PC-3 (cell line): ENCODE data around the gene ADK. TPM values are rescaled to one million over a fixed set of nuclear protein-coding genes. Genes with fewer than 3 reads are reported as not detected.
"Not testable (repeated sequence)": the region's sequence is repeated elsewhere in the genome, so short reads cannot be mapped to it uniquely, and the experiment has no call there.

Experiments used
- ATAC-seq: fragments of 200-7000 bp; cut with Tn5 transposase; 2 replicates; pipeline ENCODE4 v1.9.1; 2020; ENCODE audit warnings: mild to moderate bottlenecking, moderate library complexity
- BruUV-seq: library from RNA; stranded (reverse); fragments of 400-500 nt; replicated peaks from 2 replicates; lab custom pipeline; 2021; lab: Mats Ljungman, UMichigan
- CTCF ChIA-PET: fragments of 300-600 bp; sonication (Branson Sonifier 250); formaldehyde crosslinking; loops from one replicate; lab custom pipeline; 2022; ENCODE audit warnings: antibody characterized with exemption; lab: Charles Lee
- POLR2A ChIA-PET: fragments of 300-600 bp; sonication (Branson Sonifier 250); formaldehyde crosslinking; loops from one replicate; lab custom pipeline; 2022; ENCODE audit warnings: antibody characterized with exemption; ENCODE audit not compliant: unreplicated experiment; lab: Charles Lee
- DNase-seq: peaks from one replicate; pipeline ENCODE4 v3.0.0-alpha.2; 2015
- H2AFZ ChIP-seq: fragments of 300-600 bp; sonication (generic); 2 replicates; pipeline ENCODE4 v1.6.0; 2016; ENCODE audit warnings: antibody characterized with exemption, low read length
- H3F3A ChIP-seq: fragments of 300-600 bp; sonication (generic); one replicate; pipeline ENCODE4 v1.6.0; 2017; ENCODE audit warnings: antibody characterized with exemption, low read length, control low read depth, mild to moderate bottlenecking; ENCODE audit not compliant: unreplicated experiment
- H3K27ac ChIP-seq: fragments of 300-600 bp; sonication (generic); 2 replicates; pipeline ENCODE4 v1.5.1; 2016; ENCODE audit warnings: mild to moderate bottlenecking, low read length
- H3K27me3 ChIP-seq: fragments of 300-600 bp; sonication (generic); 2 replicates; pipeline ENCODE4 v1.6.1; 2016; ENCODE audit warnings: low read length, mixed read lengths
- H3K36me3 ChIP-seq: fragments of 300-600 bp; sonication (generic); 2 replicates; pipeline ENCODE4 v1.6.1; 2016; ENCODE audit warnings: low read depth, mixed run types, low read length, mixed read lengths
- H3K4me1 ChIP-seq: fragments of 300-600 bp; sonication (generic); 2 replicates; pipeline ENCODE4 v1.5.1; 2016; ENCODE audit warnings: low read length; ENCODE audit not compliant: insufficient read depth
- H3K4me2 ChIP-seq: fragments of 300-600 bp; sonication (generic); 2 replicates; pipeline ENCODE4 v1.6.0; 2016; ENCODE audit warnings: low read length
- H3K4me3 ChIP-seq: fragments of 300-600 bp; sonication (generic); 2 replicates; pipeline ENCODE4 v1.5.1; 2016; ENCODE audit warnings: mild to moderate bottlenecking, low read length, mixed read lengths
- H3K79me2 ChIP-seq: fragments of 300-600 bp; sonication (generic); 2 replicates; pipeline ENCODE4 v1.6.1; 2017; ENCODE audit warnings: low read length, mixed read lengths
- H3K9ac ChIP-seq: fragments of 300-600 bp; sonication (generic); 2 replicates; pipeline ENCODE4 v1.6.0; 2016; ENCODE audit warnings: mild to moderate bottlenecking, low read length
- H3K9me2 ChIP-seq: fragments of 300-600 bp; sonication (generic); replicated peaks from 2 replicates; pipeline ENCODE4 v1.6.1; 2016; ENCODE audit warnings: mixed run types, low read length, mixed read lengths
- H3K9me3 ChIP-seq: fragments of 300-600 bp; sonication (generic); 2 replicates; pipeline ENCODE4 v1.6.1; 2016; ENCODE audit warnings: low read length, mixed read lengths
- H4K20me1 ChIP-seq: fragments of 300-600 bp; sonication (generic); 2 replicates; pipeline ENCODE4 v1.6.1; 2016; ENCODE audit warnings: low read length, mixed read lengths
- EZH2 ChIP-seq: fragments of 300-600 bp; sonication (generic); IDR thresholded peaks from one replicate; pipeline ENCODE4 v1.6.1; 2017; ENCODE audit warnings: antibody characterized with exemption, mild to moderate bottlenecking, low read length; ENCODE audit not compliant: unreplicated experiment
- EZH2phosphoT487 ChIP-seq: fragments of 300-600 bp; sonication (generic); IDR thresholded peaks from 2 replicates; pipeline ENCODE4 v1.6.1; 2018; ENCODE audit warnings: mild to moderate bottlenecking, antibody characterized with exemption, low read length, borderline replicate concordance
- intact Hi-C: fragments of 100-400 bp; cut with micrococcal nuclease; formaldehyde crosslinking; loops from 2 replicates; pipeline ENCODE4 v1.9.0; 2023
- total RNA-seq: library from RNA; depleted of rRNA; stranded (reverse); fragments of >200 nt; gene quantifications from 2 replicates; pipeline ENCODE4 v1.2.3, GENCODE V29; 2014
- TF ChIP-seq, protein P1 (sequence below): fragments of 300-600 bp; sonication (generic); conservative IDR thresholded peaks from 2 replicates; pipeline ENCODE4 v1.5.1; 2017; ENCODE audit warnings: antibody characterized with exemption, low read depth, mild to moderate bottlenecking, low read length

Gene ADK
- total RNA-seq, 1 experiment from 2014 or later, result 256 TPM

DNA sequence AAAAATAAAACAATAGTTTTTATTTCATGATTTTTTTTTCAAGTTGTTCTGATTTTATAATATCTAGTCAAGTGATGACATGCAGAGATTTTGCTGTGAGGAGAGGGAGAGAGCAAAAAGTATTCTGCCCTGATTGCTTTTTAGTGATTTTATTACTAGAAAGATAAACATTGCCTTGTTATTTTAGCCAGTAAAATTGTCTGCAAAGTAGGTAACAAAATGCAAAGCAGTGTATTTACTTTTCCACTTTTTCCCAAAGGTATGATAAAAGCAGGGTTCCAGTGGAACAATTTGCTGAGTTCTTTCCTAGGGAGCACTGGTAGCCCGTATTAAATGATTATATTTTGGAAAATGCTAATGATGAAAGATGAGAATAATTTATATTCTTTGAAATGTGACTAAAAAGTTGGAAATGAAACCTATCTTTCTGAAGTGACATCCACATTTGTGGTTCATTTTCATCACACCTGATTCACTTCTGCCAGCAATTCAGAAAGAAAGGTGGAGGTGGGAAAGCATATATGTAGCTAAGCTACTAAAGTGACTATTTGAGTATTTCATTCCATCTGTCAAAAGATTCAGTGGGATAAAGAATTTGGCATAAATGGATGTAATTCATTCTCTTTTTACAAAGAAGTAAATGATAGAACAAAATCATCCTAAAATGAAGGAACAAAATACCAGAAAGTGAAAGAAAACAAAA lies 300.3 kb downstream of the ADK start:
- Histone ChIP-seq H3K4me2 (no peak overlapping the region), H3K27ac (no peak overlapping the region), H3K27me3 (no peaks in the 10 kb centered on the region), H2AFZ (no peak overlapping the region), H3K9ac (no peak overlapping the region), H3K9me2 (no peaks in the 10 kb centered on the region), H3K4me1 (no peaks in the 10 kb centered on the region), H3K36me3 (0 out of 2 replicates have a peak, but pooled peaks cover 11% of the 10 kb centered on the region), H3K79me2 (0 out of 2 replicates have a peak, but pooled peaks cover 5% of the 10 kb centered on the region), H4K20me1 (peaks cover 6% of the 10 kb centered on the region; the same call in 1 of the 2 replicates), H3K4me3 (no peak overlapping the region), H3K9me3 (no peaks in the 10 kb centered on the region), H3F3A (peaks cover 4% of the 10 kb centered on the region)
- intact Hi-C loops, result loop anchor here (5.0 kb wide), 1 partner anchor 91 kb away; no protein-coding TSS in a partner anchor
- peak; percentile 66 for ATAC-seq
- ChIA-PET CTCF (interaction anchor here (0.7 kb wide), 1 partner anchor 27 kb away, joined by 13 read pairs; no protein-coding TSS in a partner anchor), POLR2A (interaction anchor here (0.7 kb wide), 1 partner anchor 66 kb away, joined by 3 read pairs; no protein-coding TSS in a partner anchor)
- BruUV-seq, result no TSS peak
- DNase-seq, result no peak
- TF ChIP-seq EZH2 (no peak), EZH2phosphoT487 (no peak)
- TF ChIP-seq, protein P1, sequence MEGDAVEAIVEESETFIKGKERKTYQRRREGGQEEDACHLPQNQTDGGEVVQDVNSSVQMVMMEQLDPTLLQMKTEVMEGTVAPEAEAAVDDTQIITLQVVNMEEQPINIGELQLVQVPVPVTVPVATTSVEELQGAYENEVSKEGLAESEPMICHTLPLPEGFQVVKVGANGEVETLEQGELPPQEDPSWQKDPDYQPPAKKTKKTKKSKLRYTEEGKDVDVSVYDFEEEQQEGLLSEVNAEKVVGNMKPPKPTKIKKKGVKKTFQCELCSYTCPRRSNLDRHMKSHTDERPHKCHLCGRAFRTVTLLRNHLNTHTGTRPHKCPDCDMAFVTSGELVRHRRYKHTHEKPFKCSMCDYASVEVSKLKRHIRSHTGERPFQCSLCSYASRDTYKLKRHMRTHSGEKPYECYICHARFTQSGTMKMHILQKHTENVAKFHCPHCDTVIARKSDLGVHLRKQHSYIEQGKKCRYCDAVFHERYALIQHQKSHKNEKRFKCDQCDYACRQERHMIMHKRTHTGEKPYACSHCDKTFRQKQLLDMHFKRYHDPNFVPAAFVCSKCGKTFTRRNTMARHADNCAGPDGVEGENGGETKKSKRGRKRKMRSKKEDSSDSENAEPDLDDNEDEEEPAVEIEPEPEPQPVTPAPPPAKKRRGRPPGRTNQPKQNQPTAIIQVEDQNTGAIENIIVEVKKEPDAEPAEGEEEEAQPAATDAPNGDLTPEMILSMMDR, result no peak

DNA sequence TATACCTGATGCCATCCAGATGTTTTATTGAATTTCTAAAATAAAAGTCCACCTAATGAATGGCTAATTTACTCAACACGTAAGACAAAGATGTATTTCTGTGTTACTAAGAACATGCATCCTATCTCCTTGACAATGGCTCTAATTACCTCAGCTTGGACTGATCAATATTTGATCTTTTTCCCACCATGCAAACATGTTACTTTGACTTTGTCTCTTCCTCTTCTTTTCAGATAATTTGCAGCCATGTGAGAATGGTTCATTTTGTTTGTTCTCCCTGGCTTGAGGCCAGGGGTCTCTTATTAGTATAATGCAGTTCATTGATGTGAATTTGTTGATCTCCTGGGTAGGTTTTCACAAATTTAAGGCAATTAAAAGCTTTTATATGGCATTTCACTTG lies 302.1 kb downstream of the ADK start:
- CTCF ChIA-PET, result no interaction called here
- POLR2A ChIA-PET, result interaction anchor here (0.6 to 0.7 kb wide), 2 partner anchors 22 to 168 kb away, joined by 4 to 5 read pairs; no protein-coding TSS in a partner anchor

DNA sequence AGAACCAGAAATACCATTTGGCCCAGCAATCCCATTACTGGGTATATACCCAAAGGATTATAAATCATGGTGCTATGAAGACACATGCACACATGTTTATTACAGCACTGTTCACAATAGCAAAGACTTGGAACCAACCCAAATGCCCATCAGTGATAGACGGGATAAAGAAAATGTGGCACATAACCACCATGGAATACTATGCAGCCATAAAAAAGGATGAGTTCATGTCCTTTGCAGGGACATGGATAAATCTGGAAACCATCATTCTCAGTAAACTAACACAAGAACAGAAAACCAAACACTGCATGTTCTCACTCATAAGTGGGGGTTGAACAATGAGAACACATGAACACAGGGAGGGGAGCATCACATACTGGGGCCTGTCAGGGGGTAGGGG lies 306.5 kb downstream of the ADK start:
- 0 out of 2 replicates have a peak, but pooled peaks cover 11% of the 10 kb centered on the region for H3K36me3 ChIP-seq
- H3K9me3 ChIP-seq, BruUV-seq, H2AFZ ChIP-seq, H3K27me3 ChIP-seq, H3K27ac ChIP-seq, H3K79me2 ChIP-seq, ATAC-seq, H4K20me1 ChIP-seq, DNase-seq, H3K9me2 ChIP-seq, H3K4me1 ChIP-seq, POLR2A ChIA-PET, H3F3A ChIP-seq, intact Hi-C loops, H3K4me3 ChIP-seq, H3K4me2 ChIP-seq, CTCF ChIA-PET, H3K9ac ChIP-seq: not testable (repeated sequence)

More for the DNA sequence above, 302.1 kb downstream of the ADK start:
- 0 out of 2 replicates have a peak, but pooled peaks cover 5% of the 10 kb centered on the region for H3K79me2 ChIP-seq
- H3K9me2 ChIP-seq, result no peaks in the 10 kb centered on the region
- no peaks in the 10 kb centered on the region for H3K4me1 ChIP-seq
- no peak overlapping the region for H3K4me3 ChIP-seq
- intact Hi-C loops, result loop anchor here (5.0 kb wide), 1 partner anchor 89 kb away; no protein-coding TSS in a partner anchor
- no peak overlapping the region for H3K4me2 ChIP-seq
- peaks cover 6% of the 10 kb centered on the region; the same call in 1 of the 2 replicates for H4K20me1 ChIP-seq
- no peaks in the 10 kb centered on the region for H3K27me3 ChIP-seq
- BruUV-seq, result no TSS peak
- ATAC-seq (no peak), DNase-seq (no peak)
- H2AFZ ChIP-seq, result no peak overlapping the region
- TF ChIP-seq, protein P1, result no peak
- no peak for TF ChIP-seq EZH2
- TF ChIP-seq EZH2phosphoT487, result no peak
- H3K27ac ChIP-seq, result no peak overlapping the region
- 0 out of 2 replicates have a peak, but pooled peaks cover 11% of the 10 kb centered on the region for H3K36me3 ChIP-seq
- no peaks in the 10 kb centered on the region for H3K9me3 ChIP-seq
- peaks cover 4% of the 10 kb centered on the region for H3F3A ChIP-seq
- H3K9ac ChIP-seq, result no peak overlapping the region
